HG03066 (cell line): Measurements from ENCODE around the gene TMEM174.

Experiments used
- ATAC-seq: cut with Tn5 transposase; IDR thresholded peaks from one replicate; pipeline ENCODE4 v1.9.1; 2021; ENCODE audit warnings: low read depth; ENCODE audit not compliant: unreplicated experiment

The TMEM174 gene, protein sequence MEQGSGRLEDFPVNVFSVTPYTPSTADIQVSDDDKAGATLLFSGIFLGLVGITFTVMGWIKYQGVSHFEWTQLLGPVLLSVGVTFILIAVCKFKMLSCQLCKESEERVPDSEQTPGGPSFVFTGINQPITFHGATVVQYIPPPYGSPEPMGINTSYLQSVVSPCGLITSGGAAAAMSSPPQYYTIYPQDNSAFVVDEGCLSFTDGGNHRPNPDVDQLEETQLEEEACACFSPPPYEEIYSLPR

GRCh38 chr5:73172951-73173350, at the start of gene TMEM174:
TSS of gene TMEM174 (plus strand) at chr5:73173193. CDS start at chr5:73173244, 51 bp downstream.
- ATAC-seq = no peak

DNA sequence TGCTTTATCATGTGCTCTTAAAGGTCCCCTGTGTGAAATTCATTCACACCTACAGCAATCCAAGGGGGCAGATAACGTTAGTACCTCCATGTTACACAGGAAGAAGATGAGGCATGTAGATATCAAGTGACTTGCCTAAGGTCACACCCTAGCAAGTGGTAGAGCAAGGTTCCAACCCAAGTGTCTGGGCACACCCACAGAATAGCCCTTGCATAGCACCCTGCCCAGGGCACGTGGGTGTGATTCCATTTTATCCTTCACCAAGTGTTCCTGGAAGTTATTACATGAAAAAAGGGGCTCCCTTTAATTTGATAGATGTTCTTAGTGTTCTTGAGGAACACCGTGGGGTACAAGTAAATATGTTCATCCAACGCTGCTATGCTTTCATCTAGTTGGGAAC, 47.7 kb upstream of the TMEM174 start:
- ATAC-seq = no peak

DNA sequence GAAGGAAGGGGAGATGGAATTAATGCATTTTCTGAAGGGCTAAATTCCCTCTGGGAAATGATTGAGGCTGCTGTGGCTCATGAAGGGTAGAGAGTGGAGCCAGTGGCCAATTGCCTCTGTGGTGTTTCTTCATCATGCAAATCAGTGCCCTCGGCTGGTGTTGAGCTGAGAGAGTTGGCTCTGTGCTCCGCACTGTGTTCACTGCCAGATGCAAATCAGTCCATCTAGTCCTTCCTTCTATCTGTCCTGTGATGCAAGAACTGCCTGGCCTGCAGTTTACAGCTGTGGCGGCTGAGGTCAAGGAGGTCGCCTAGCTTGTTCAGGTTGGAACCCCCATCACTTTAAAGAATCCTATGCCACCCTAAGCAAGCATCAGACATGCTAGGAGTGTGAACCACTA, 46.6 kb upstream of the TMEM174 start:
- no peak for ATAC-seq

DNA sequence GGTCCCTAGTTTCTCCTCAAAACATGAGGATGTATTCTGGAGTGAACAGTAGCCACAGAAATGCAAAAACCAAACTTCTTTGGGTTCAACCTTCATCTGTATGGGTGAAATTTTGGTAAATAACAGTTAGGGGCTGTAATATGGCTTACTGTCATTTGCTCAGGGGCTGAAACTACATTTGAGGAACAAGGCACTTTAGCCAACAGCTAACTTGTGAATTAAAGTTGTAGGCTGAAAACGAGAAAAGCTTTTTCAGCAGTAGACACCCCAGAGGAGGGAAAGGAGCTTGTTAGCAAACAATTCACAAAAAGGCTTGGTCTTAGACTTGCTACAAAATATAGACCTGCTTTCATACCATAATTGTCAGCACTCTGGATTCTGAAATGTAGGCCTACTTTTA, 46.0 kb upstream of the TMEM174 start:
- ATAC-seq = no peak

DNA sequence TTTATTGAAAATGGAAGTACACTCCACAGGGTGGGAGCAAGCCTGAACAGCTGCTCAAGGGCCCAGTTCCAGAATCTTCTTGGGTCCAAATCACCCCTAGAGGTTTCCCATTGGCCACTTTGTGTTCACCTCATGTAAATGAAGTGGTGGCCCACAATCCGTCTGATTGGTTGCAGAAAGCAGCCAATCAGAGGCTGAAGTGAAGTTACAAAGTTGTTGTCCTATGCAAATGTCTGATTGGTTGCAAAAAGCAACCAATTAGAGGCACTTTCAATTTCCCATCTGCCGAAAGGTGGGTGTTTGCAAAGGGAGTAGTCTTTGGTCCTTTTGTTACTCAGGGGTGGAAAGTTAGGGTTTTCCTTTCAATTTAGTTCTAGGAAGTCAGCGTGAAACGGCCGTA, 43.9 kb upstream of the TMEM174 start:
- no peak for ATAC-seq

DNA sequence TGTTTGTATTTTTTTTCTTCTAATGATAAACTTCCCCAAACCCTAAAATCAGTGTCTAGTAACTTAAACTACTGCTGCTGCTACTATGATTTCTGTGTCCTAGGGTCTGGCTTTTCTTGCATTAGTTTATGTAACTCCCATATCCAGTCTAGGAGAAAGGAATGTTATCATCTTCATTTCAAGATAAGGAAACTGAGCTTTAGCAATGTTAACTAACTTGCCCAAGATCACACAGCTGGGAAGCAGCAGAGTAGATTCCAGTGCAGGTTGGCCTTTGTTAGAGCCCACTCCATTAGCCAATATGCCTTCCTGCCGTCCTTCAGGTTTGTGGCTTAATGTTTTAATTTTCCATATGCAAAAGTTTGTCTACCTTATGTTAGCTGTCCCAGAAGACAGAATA, 42.2 kb upstream of the TMEM174 start:
- ATAC-seq = no peak

DNA sequence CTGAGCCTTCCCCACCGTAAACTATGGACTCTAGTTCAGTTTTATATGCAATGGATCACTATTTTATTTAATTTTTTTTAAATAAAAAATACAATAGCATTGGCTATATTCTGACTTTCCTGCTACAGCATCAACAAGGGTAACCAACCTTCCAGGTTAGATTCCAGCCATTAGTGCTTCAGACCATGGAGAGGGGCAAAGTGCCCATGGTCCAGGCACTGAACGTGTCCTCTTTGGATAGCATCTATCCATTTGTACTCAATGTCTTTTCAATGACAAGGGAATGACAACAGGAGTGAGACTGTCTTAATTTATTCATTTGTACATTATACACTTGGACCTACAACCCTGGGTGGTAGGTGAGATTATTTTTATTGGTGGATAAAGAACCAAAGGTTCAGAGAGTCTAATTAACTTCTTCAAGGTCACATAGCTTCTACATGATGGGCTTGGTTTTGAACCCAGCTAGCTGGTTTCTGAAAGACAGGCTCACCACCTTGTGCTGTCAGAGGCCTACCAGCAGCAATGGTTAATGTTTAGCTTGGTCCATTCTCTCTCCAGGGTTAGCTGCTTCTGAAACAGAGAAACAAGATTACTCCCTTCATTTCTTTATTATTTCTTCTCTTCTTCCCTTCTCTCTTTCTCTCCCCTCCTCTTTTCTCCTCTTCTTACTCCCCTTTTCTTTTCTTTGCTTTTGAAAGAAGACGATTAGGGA, 41.1 kb upstream of the TMEM174 start:
- no peak for ATAC-seq

GRCh38 chr5:73132759-73133158, 40.2 kb upstream of the TMEM174 start:
- no peak for ATAC-seq

GRCh38 chr5:73135021-73135420, 38.0 kb upstream of the TMEM174 start:
- ATAC-seq = no peak

- ATAC-seq = no peak
Measured at GRCh38 chr5:73135429-73136054, 37.5 kb upstream of the TMEM174 start.

DNA sequence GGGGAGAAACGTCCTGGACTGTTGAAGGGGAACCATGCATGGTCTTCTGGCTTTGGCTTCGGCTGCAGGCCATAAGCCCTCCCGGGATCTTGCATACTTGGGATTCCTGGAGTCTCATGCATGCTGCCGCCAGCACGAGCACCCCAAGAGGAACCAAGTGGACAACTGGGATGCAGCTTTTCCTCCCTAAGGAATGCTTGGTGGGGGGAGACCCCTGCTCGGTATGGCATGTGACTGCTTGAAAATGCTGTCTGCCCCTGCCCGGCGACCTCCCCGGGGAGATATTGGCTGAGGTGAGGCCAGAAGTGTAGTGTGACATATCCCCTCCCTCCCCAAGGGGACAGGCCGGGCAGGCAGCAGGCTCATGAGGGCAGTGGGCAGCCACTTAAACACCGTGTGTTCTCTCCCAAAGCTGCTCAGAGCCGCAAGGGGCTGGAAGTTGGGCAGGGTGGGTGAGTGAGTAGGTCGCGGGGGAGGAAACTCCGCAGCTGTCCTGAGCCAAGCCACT, 36.9 kb upstream of the TMEM174 start:
- no peak for ATAC-seq

DNA sequence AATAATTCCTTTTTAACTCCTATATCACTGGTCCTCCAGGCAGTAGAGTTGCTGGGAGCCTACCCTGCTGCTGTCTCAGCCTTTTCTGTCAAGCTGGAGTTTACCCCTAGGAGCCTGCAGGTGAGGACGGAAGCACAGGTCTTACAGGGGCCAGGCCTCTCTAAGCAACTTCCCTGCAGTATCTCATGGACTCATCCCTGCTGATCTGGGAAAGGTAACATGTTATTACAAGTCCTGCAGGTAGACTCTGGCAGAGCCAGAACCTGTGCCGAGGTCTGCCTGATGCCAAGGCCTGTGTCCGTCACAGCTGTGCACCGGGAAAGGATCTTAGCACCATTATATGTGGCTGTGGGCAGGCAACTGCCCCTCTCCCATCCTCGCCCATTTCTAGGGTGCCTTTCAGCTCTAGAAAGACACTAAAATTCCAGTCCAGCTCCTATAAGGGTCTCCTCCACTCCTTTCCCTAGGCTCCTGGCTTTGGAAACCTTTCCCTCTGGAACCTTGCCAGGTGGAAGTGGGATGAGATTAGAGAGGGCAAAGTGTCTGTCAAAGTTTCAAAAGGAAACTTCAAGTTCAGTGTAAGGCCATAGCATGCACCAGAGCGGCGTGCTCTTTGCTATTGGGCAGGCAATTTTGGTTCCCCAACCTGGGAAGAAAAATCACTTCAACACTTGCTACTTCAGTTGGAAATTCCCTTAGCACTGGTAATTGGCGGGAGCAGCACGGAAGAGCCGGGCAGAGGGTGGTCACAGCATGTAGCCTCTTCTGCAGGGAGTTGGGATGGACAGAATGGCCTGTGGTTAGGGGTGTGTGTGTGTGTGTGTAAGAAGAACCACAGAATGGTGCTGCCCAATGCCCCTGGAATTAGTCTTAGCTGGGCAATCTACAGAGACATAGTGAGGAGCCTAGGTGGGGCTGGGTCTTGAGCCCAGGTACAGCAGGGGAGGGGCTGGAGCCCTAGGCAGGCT, 35.1 kb upstream of the TMEM174 start:
- ATAC-seq = no peak

- ATAC-seq = no peak
Measured at GRCh38 chr5:73139485-73139884, 33.5 kb upstream of the TMEM174 start.

- no peak for ATAC-seq
Measured at GRCh38 chr5:73140801-73141200, 32.2 kb upstream of the TMEM174 start.

DNA sequence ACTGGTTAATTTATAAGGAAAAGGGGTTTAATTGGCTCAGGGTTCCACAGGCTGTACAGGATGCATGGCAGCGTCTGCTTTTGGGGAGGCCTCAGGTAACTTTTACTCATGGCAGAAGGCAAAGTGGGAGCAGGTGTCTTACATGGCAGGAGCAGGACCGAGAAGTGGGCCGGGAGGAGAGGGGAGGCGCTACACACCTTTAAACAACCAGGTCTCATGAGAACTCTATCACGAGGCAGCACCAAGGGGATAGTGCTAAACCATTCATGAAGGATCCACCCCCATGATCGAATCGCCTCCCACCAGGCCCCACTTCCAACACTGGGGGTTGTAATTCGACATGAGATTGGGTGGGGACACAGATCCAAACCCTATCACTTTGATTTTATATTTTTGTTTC, 31.0 kb upstream of the TMEM174 start:
- no peak for ATAC-seq

- ATAC-seq = no peak
Measured at GRCh38 chr5:73143716-73144115, 29.3 kb upstream of the TMEM174 start.

DNA sequence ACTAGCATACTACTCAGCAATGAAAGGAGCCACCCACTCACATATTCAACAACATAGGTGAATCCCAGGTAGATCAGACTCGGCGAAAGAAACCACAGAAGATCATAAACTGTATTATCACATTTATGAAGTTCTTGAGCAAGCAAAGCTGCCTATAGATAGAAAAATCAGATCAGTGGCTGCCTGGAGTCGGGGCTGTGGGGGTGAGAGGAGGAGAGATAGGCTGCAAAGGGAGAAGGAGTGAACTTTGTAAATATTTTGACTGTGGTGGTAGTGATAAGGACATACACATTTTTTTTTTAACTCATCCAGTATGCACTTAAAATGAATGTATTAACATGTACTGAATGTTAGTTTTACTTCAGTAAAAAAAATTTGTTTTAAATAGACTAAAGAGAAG, 23.5 kb upstream of the TMEM174 start:
- no peak for ATAC-seq

- no peak for ATAC-seq
Measured at GRCh38 chr5:73150876-73151275, 22.1 kb upstream of the TMEM174 start.

DNA sequence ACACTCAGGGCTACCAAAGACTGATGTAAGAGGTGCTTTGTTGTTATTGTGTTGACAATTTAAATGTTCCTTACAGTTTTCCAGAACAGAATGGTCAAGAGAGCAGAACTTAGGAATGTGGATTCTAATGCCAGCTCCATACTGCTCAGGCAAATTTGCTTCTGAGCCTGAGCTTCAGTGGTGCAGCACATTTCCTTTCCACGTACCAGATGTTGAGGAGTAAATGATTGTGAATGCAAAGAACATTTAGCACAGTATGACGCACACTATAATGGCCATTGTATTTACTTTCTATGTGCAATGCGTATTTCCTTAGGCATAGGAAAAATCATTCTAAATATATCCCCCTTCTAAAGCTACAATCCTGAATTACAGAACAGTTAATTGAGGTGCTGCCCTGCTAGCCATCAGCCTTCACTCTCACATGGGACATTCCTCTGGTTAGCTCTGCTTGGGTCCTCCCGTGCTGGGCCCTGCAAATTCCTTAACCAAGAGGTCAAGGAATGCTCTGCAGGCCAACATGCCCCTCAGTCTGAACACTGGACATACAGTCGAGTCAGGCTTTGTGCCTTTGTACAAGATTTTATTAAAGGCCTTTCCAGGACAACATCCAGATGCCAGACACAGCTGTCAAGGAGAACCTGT, 21.1 kb upstream of the TMEM174 start:
- ATAC-seq = no peak
